RWPE2 (cell line): ENCODE measurements around the gene GREB1.

ENCODE experiments used
- ATAC-seq: fragments of 200-7000 bp; cut with Tn5 transposase; 3 replicates; pipeline ENCODE4 v1.9.1; 2021; ENCODE audit warnings: low read depth
- DNase-seq: peaks from one replicate; pipeline ENCODE4 v3.0.0-alpha.2; 2020; ENCODE audit warnings: low spot score
- H3K27ac ChIP-seq: fragments of 450-650 bp; 2 replicates; pipeline ENCODE4 v1.5.1; 2017; ENCODE audit warnings: mild to moderate bottlenecking; ENCODE audit not compliant: poor library complexity, severe bottlenecking
- H3K27me3 ChIP-seq: fragments of 250-450 bp; sonication (Bioruptor Pico); 2 replicates; pipeline ENCODE4 v1.5.1; 2021; ENCODE audit warnings: mild to moderate bottlenecking, moderate library complexity; ENCODE audit not compliant: insufficient read depth, poor library complexity, severe bottlenecking
- H3K36me3 ChIP-seq: fragments of 250-450 bp; sonication (Bioruptor Pico); 2 replicates; pipeline ENCODE4 v1.5.1; 2020; ENCODE audit warnings: low read depth, mild to moderate bottlenecking, moderate library complexity
- H3K4me1 ChIP-seq: fragments of 250-450 bp; sonication (Bioruptor Pico); 2 replicates; pipeline ENCODE4 v1.5.1; 2021; ENCODE audit warnings: mild to moderate bottlenecking, moderate library complexity; ENCODE audit not compliant: insufficient read depth, poor library complexity, severe bottlenecking
- H3K4me3 ChIP-seq: fragments of 250-450 bp; sonication (Bioruptor Pico); 2 replicates; pipeline ENCODE4 v1.5.1; 2021; ENCODE audit warnings: mild to moderate bottlenecking, moderate library complexity; ENCODE audit not compliant: severe bottlenecking
- H3K9me3 ChIP-seq: fragments of 250-450 bp; sonication (Bioruptor Pico); 2 replicates; pipeline ENCODE4 v1.5.1; 2021; ENCODE audit warnings: mild to moderate bottlenecking, moderate library complexity; ENCODE audit not compliant: severe bottlenecking
- CTCF ChIP-seq: fragments of 450-650 bp; IDR thresholded peaks from one replicate; pipeline ENCODE4 v1.5.1; 2017; ENCODE audit warnings: mild to moderate bottlenecking, moderate library complexity; ENCODE audit not compliant: poor library complexity, severe bottlenecking

Gene GREB1

DNA sequence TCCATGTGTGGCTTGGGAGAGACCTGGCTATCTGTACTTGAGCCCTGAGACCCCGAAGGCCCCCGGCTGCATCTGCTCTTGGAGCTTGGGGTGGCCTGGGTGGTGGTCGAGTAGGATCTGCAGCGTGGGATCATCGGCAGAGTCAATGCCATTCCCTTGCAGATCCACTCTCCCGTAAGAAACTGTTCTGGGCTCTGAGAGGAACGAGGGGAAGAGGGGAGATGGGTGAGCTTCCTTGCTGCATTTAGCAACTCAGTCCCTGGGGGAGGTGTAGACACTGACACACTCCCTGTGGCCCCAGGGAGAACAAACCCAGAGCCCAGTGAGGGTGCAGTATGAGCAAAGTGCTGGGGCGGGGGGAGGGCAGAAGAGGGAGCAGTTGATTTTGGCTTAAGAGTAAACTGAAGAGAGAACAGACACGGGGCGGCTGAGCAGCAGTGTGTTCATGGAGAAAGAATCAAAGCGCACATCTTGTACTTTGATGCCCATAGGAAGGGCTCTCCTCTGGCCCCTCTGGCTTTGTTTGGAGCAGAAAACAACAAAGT is 8.5 kb downstream of the GREB1 start:
- ATAC-seq (no peak), DNase-seq (no peak)
- H3K9me3 ChIP-seq, result no peaks in the 10 kb centered on the region
- TF ChIP-seq CTCF, result no peak
- H3K4me3 ChIP-seq, result no peak overlapping the region
- H3K27ac ChIP-seq, result no peak overlapping the region
- H3K36me3 ChIP-seq, result no peaks in the 10 kb centered on the region
- H3K27me3 ChIP-seq, result peaks cover 7% of the 10 kb centered on the region
- H3K4me1 ChIP-seq, result no peaks in the 10 kb centered on the region

- Histone ChIP-seq H3K9me3 (no peaks in the 10 kb centered on the region), H3K4me1 (no peaks in the 10 kb centered on the region), H3K4me3 (no peak overlapping the region), H3K27me3 (peaks cover 7% of the 10 kb centered on the region), H3K36me3 (no peaks in the 10 kb centered on the region), H3K27ac (no peak overlapping the region)
- ATAC-seq, result no peak
- TF ChIP-seq CTCF, result no peak
- DNase-seq, result no peak
Observed at GRCh38 chr2:11543337-11544216, 9.7 kb downstream of the GREB1 start.

DNA sequence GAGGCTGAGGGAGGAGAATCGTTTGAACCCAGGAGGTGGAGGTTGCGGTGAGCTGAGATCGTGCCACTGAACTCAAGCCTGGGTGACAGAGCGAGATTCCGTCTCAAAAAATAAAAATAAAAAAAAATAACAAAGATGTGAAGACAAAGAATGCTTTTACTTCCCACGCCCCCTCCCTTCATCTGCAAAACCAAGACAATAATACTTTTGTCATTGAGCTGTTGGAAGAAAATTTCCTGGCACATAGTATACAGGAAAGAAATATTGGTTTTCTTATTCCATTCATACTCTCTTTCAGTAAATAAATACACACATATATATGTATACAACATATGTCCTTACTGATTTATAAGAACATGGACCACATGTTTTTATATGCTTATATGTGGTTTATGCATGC is 12.2 kb downstream of the GREB1 start:
- Histone ChIP-seq H3K9me3 (no peaks in the 10 kb centered on the region), H3K27me3 (peaks cover 15% of the 10 kb centered on the region), H3K4me3 (no peak overlapping the region), H3K36me3 (no peaks in the 10 kb centered on the region), H3K4me1 (no peaks in the 10 kb centered on the region), H3K27ac (no peak overlapping the region)
- DNase-seq, result no peak
- TF ChIP-seq CTCF, result no peak
- no peak for ATAC-seq

DNA sequence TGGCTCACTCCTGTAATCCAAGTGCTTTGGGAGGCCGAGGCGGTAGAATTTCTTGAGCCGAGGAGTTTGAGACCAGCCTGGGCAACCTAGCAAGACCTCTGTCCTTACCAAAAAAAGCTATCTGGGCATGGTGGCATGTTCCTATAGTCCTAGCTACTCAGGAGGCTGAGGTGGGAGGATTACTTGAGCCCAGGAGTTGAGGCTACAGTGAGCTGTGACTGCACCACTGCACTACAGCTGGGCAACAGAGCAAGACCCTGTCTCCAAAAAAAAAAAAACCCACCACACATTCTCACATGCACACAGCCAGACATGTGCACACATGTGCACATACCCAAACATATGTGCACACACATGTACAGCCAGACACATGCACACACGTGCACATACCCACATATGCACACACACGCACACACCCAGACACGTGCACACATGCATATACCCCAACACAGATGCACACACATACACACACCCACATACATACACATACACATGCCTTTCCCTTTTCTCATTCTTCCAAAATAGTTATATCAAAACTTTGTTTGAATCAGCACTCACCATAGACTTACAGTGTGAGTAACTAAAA is 14.2 kb downstream of the GREB1 start:
- H3K27me3 ChIP-seq, result peaks cover 11% of the 10 kb centered on the region
- no peaks in the 10 kb centered on the region for H3K4me1 ChIP-seq
- no peak for DNase-seq

More for the DNA sequence above, 14.2 kb downstream of the GREB1 start:
- H3K36me3 ChIP-seq, result no peaks in the 10 kb centered on the region
- H3K4me3 ChIP-seq, result no peak overlapping the region
- no peak for ATAC-seq
- H3K9me3 ChIP-seq, result no peaks in the 10 kb centered on the region
- no peak for TF ChIP-seq CTCF
- no peak overlapping the region for H3K27ac ChIP-seq
